Esophagus muscularis mucosa (tissue), 4 donors: ENCODE results near the gene SLC2A13. TPM values are rescaled to one million over a fixed set of nuclear protein-coding genes. Genes with fewer than 3 reads are reported as not detected.
A peak's percentile ranks its signal among the peaks of the same experiment; 100 is the strongest.

Source experiments
- DNase-seq: peaks from one replicate; pipeline ENCODE4 v3.0.0-alpha.2; 2017; ENCODE audit errors: extremely low spot score
- H3K27ac ChIP-seq, 4 donors: fragments of 200-600 bp; sonication (generic); replicated peaks in 1 of 4; 1 replicate in 3 of 4; 2 replicates in 1 of 4; pipeline ENCODE4 v1.5.1; 2016 to 2019; ENCODE audit warnings: mild to moderate bottlenecking in 1 of 4
- H3K27me3 ChIP-seq, 4 donors: fragments of 200-600 bp; sonication (generic); one replicate each; pipeline versions ENCODE4 v1.5.1 to v1.6.0; 2016 to 2019
- H3K36me3 ChIP-seq, 4 donors: fragments of 200-600 bp; sonication (generic); one replicate each; pipeline ENCODE4 v1.5.1; 2016 to 2019
- H3K4me1 ChIP-seq, 4 donors: fragments of 200-600 bp; sonication (generic); one replicate each; pipeline ENCODE4 v1.5.1; 2016 to 2019
- H3K4me3 ChIP-seq, 4 donors: fragments of 200-600 bp; sonication (generic); 1 replicate in 2 of 4; 2 replicates in 2 of 4; pipeline ENCODE4 v1.5.1; 2016 to 2019; ENCODE audit warnings: mild to moderate bottlenecking in 4 of 4, moderate library complexity in 1 of 4
- H3K9me3 ChIP-seq, 4 donors: fragments of 200-600 bp; sonication (generic); 1 replicate in 3 of 4; 2 replicates in 1 of 4; pipeline ENCODE4 v1.5.1; 2016 to 2019
- CTCF ChIP-seq, 3 experiments: fragments of 200-600 bp in 2 of 3; fragments of 450-650 bp in 1 of 3; sonication (generic) in 2 of 3; IDR thresholded peaks; one replicate each; pipeline ENCODE4 v1.5.1; 2017 to 2019; ENCODE audit warnings: antibody characterized with exemption in 3 of 3, mild to moderate bottlenecking in 2 of 3, moderate library complexity in 1 of 3
- EP300 ChIP-seq: sonication (generic); formaldehyde crosslinking; IDR thresholded peaks from one replicate; pipeline ENCODE4 v1.6.1; 2017; ENCODE audit warnings: antibody characterized with exemption
- POLR2A ChIP-seq: fragments of 450-650 bp; IDR thresholded peaks from one replicate; pipeline ENCODE4 v1.6.1; 2017; ENCODE audit warnings: antibody characterized with exemption, moderate library complexity, mild to moderate bottlenecking, low read depth
- POLR2AphosphoS5 ChIP-seq, 2 donors: sonication (generic); formaldehyde crosslinking; IDR thresholded peaks; one replicate each; pipeline ENCODE4 v1.6.1; 2017; ENCODE audit warnings: antibody characterized with exemption in 2 of 2
- WGBS: methylation state at CpG from one replicate; pipeline ENCODE4 v1.1.5; 2018; 5-methylcytosine and 5-hydroxymethylcytosine counted together
- intact Hi-C: fragments of 100-400 bp; cut with DNase I; formaldehyde crosslinking; loops from one replicate; pipeline ENCODE4 v1.15.1; 2023
- total RNA-seq, 4 donors: library from RNA; depleted of rRNA; stranded (reverse); fragments of >200 nt; gene quantifications; one replicate each; pipeline versions ENCODE4 v1.1.0 to v1.2.1, GENCODE V29; 2016

The SLC2A13 gene
- total RNA-seq, 4 donors from 2014 or later: 19.6 to 25.7 (median 21.4) TPM

GRCh38 chr12:40065636-40066035 is 40.2 kb downstream of the SLC2A13 start:
- intact Hi-C loops: no loop called here
- no peak for TF ChIP-seq CTCF (IDR thresholded peaks at IDR 0.05)
- no peak for TF ChIP-seq POLR2A
- TF ChIP-seq EP300: no peak
- no peak for TF ChIP-seq POLR2AphosphoS5 (IDR thresholded peaks at IDR 0.05)
- H3K9me3 ChIP-seq: no peaks in the 10 kb centered on the region
- WGBS: 55% methylated on average over 1 of the region's 1 CpG
- no peaks in the 10 kb centered on the region for H3K36me3 ChIP-seq
- H3K4me3 ChIP-seq: no peak overlapping the region
- H3K27ac ChIP-seq: peak overlapping the region in 3 of 4 donors; percentile 28 to 43 (median 30)
- peaks cover 6 to 57% (median 46%) of the 10 kb centered on the region in 4 donors for H3K4me1 ChIP-seq
- no peaks in the 10 kb centered on the region for H3K27me3 ChIP-seq
- no peak for DNase-seq

GRCh38 chr12:40063414-40063813 is 42.5 kb downstream of the SLC2A13 start:
- WGBS: 31% methylated on average over 5 of the region's 5 CpGs
- intact Hi-C loops: no loop called here
- peak overlapping the region; percentile 12 to 29 (median 26) for H3K4me3 ChIP-seq

GRCh38 chr12:40058721-40059190 is 47.1 kb downstream of the SLC2A13 start:
- H3K36me3 ChIP-seq: no peaks in the 10 kb centered on the region
- H3K4me1 ChIP-seq: peaks cover 26 to 89% (median 58%) of the 10 kb centered on the region in 4 donors
- no peak for TF ChIP-seq POLR2AphosphoS5 (IDR thresholded peaks at IDR 0.05)
- no peak for TF ChIP-seq CTCF (IDR thresholded peaks at IDR 0.05)
- peak overlapping the region; percentile 62 to 69 (median 66) for H3K27ac ChIP-seq
- DNase-seq: no peak
- H3K27me3 ChIP-seq: no peaks in the 10 kb centered on the region
- H3K9me3 ChIP-seq: no peaks in the 10 kb centered on the region
- 69% methylated on average over 3 of the region's 3 CpGs for WGBS
- intact Hi-C loops: no loop called here
- H3K4me3 ChIP-seq: peak overlapping the region in 3 of 4 donors; percentile 2 to 29 (median 22)

More at GRCh38 chr12:40063414-40063813, 42.5 kb downstream of the SLC2A13 start:
- Histone ChIP-seq H3K9me3 (no peaks in the 10 kb centered on the region), H3K27me3 (no peaks in the 10 kb centered on the region), H3K4me1 (peaks cover 4 to 61% (median 42%) of the 10 kb centered on the region in 4 donors), H3K36me3 (no peaks in the 10 kb centered on the region), H3K27ac (peak overlapping the region; percentile 23 to 60 (median 54))
- TF ChIP-seq POLR2AphosphoS5 (IDR thresholded peaks at IDR 0.05): peak in 1 of 2 donors; percentile 65
- TF ChIP-seq EP300: no peak
- DNase-seq: no peak

GRCh38 chr12:40056373-40056772 is 49.5 kb downstream of the SLC2A13 start:
- WGBS: 81% methylated on average over 1 of the region's 1 CpG
- TF ChIP-seq CTCF (IDR thresholded peaks at IDR 0.05) (no peak), EP300 (no peak), POLR2A (no peak), POLR2AphosphoS5 (IDR thresholded peaks at IDR 0.05) (no peak)
- intact Hi-C loops: no loop called here
- Histone ChIP-seq H3K27me3 (no peaks in the 10 kb centered on the region), H3K36me3 (no peaks in the 10 kb centered on the region), H3K9me3 (no peaks in the 10 kb centered on the region), H3K4me3 (no peak overlapping the region), H3K27ac (peak overlapping the region in 3 of 4 donors; percentile 69 to 75 (median 72)), H3K4me1 (peaks cover 22 to 68% (median 47%) of the 10 kb centered on the region in 4 donors)
- DNase-seq: no peak

- no peaks in the 10 kb centered on the region for H3K36me3 ChIP-seq
- H3K4me1 ChIP-seq: peaks cover 22 to 66% (median 45%) of the 10 kb centered on the region in 4 donors
- peak overlapping the region; percentile 69 to 78 (median 74) for H3K27ac ChIP-seq
- no peaks in the 10 kb centered on the region for H3K27me3 ChIP-seq
- no peak overlapping the region for H3K4me3 ChIP-seq
- TF ChIP-seq POLR2AphosphoS5 (IDR thresholded peaks at IDR 0.05) (no peak), POLR2A (no peak), EP300 (no peak), CTCF (IDR thresholded peaks at IDR 0.05) (no peak)
- no peaks in the 10 kb centered on the region for H3K9me3 ChIP-seq
- intact Hi-C loops: no loop called here
- DNase-seq: no peak
These were observed 50.1 kb downstream of the SLC2A13 start for GRCh38 chr12:40055776-40056175.
